Astrocyte of the spinal cord (primary cell): ENCODE measurements around the gene AURKA.

Experiments used
- DNase-seq: peaks from one replicate; pipeline ENCODE4 v3.0.0; 2011; ENCODE audit warnings: low read depth, low spot score
- H3K4me3 ChIP-seq: 2 replicates; pipeline ENCODE4 v1.5.1; 2011; ENCODE audit warnings: low read depth, mild to moderate bottlenecking, low read length, moderate library complexity
- in situ Hi-C: cut with HindIII; loops from 2 replicates; pipeline ENCODE4 v1.10.0; 2017; ENCODE audit warnings: low sequenced_read_pairs
- TF ChIP-seq, protein P1 (sequence below): IDR thresholded peaks from 2 replicates; pipeline ENCODE4 v1.5.1; 2012; ENCODE audit warnings: low read depth, mild to moderate bottlenecking, low read length, inconsistent platforms

AURKA gene

DNA sequence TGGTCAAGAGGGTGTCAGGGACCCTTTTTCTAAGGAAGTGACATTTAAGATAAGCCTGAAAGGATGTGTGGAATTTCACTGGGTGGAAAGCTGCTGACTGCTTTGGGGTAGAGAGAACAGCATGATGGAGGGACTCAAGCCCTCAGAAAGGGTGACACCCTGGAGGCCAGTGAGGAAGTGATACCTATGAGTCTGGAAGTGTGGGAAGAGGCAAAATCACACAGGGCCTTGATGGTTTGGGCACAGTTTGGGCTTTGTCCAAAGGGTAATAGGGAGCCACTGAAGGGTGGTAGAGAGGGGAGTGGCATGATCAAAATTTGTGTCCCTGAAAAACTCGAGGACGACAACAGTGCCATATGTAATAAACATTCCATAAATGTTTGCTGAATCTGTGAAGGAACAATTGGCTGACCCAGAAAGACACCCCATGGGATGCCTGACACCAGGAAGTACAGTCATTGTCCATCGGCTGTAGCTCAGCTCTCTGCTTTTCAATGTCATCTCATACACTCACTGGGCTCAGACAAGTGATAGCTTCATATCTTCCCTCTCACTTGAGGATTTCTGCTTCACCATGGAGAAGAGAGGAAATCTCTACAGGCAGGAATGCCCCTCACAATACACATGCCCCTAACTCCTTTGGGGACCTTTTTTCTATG is 41.3 kb upstream of the AURKA start:
- in situ Hi-C loops = no loop called here
- TF ChIP-seq, protein P1, sequence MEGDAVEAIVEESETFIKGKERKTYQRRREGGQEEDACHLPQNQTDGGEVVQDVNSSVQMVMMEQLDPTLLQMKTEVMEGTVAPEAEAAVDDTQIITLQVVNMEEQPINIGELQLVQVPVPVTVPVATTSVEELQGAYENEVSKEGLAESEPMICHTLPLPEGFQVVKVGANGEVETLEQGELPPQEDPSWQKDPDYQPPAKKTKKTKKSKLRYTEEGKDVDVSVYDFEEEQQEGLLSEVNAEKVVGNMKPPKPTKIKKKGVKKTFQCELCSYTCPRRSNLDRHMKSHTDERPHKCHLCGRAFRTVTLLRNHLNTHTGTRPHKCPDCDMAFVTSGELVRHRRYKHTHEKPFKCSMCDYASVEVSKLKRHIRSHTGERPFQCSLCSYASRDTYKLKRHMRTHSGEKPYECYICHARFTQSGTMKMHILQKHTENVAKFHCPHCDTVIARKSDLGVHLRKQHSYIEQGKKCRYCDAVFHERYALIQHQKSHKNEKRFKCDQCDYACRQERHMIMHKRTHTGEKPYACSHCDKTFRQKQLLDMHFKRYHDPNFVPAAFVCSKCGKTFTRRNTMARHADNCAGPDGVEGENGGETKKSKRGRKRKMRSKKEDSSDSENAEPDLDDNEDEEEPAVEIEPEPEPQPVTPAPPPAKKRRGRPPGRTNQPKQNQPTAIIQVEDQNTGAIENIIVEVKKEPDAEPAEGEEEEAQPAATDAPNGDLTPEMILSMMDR = no peak
- no peak for DNase-seq

DNA sequence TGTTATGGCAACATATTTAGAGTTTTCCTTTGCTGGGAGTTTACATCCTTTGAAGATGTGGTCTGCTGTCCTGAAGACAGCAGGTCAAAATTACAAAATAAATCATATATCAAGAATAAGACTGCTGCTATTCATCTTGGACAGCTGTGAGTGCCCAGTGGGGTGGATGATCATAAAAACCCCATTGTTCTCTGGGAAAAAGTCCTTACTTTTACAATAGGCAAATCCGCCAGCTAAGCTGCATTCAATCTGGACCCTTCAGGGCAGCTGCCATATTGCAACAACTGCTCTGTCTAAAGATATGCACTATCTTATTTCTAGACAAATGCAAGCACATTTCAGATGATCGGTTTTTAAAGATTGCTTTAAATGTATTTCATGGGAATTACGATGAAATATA is 39.5 kb upstream of the AURKA start:
- in situ Hi-C loops = no loop called here
- H3K4me3 ChIP-seq = no peak overlapping the region
- TF ChIP-seq, protein P1 = no peak
- DNase-seq = no peak

More for the DNA sequence above, 41.3 kb upstream of the AURKA start:
- no peak overlapping the region for H3K4me3 ChIP-seq

- H3K4me3 ChIP-seq = no peak overlapping the region
- no peak for DNase-seq
- in situ Hi-C loops = no loop called here
- TF ChIP-seq, protein P1 = no peak
Measured at GRCh38 chr20:56430957-56431356, 38.9 kb upstream of the AURKA start.

- H3K4me3 ChIP-seq = no peak overlapping the region
- in situ Hi-C loops = no loop called here
- TF ChIP-seq, protein P1 = no peak
- no peak for DNase-seq
Measured at GRCh38 chr20:56430461-56430860, 38.4 kb upstream of the AURKA start.

DNA sequence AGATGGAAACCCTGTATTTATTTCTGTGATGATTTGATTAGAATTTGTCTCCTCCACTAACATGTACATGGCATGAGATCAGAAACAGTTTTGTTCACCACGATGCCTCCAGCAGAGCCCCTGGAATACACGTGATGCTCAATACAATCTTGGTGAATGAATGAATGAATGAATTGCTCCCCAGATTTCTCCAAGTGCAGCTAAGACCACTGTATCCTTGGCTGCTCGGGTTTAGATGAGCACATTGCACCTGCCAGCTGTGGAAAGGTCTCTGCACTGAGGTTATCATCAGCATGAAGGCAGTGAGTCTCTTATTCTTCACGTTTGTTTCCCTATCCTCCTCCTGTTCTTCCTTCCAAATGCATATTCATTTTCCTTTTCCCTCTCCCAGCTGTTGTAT is 37.9 kb upstream of the AURKA start:
- no peak overlapping the region for H3K4me3 ChIP-seq
- TF ChIP-seq, protein P1 = no peak
- no peak for DNase-seq
- in situ Hi-C loops = no loop called here

GRCh38 chr20:56429502-56429901 is 37.5 kb upstream of the AURKA start:
- H3K4me3 ChIP-seq = no peak overlapping the region
- in situ Hi-C loops = no loop called here
- peak; percentile 67 for DNase-seq
- TF ChIP-seq, protein P1 = no peak
